ENCODE measurements around the gene NINL.

The NINL gene

GRCh38 chr20:25480797-25481196 lies 104.5 kb downstream of the NINL start:
- H3F3A ChIP-seq (ENCODE audit: control insufficient read depth, insufficient read depth): no peaks in the 10 kb centered on the region
- H3K79me2 ChIP-seq (ENCODE audit: control insufficient read depth, low read length): no peaks in the 10 kb centered on the region
- H3K36me3 ChIP-seq (ENCODE audit: control insufficient read depth, low read length): no peaks in the 10 kb centered on the region

GRCh38 chr20:25480156-25480555 lies 105.2 kb downstream of the NINL start:
- H3K27ac ChIP-seq (ENCODE audit: low read depth, low read length): no peak overlapping the region
- no peaks in the 10 kb centered on the region for H3K79me2 ChIP-seq (ENCODE audit: control insufficient read depth, low read length)
- no peaks in the 10 kb centered on the region; the same call in 1 of the 2 replicates for H3K27me3 ChIP-seq (ENCODE audit: control insufficient read depth, low read length)
- TF ChIP-seq CTCF (IDR thresholded peaks at IDR 0.05; ENCODE audit: low read depth, low read length, poor library complexity, severe bottlenecking) (no peak), EZH2phosphoT487 (IDR thresholded peaks at IDR 0.05; ENCODE audit: borderline replicate concordance, low read length) (no peak)
- no peaks in the 10 kb centered on the region for H3K36me3 ChIP-seq (ENCODE audit: control insufficient read depth, low read length)
- no peaks in the 10 kb centered on the region for H3K9me3 ChIP-seq (ENCODE audit: control insufficient read depth, insufficient read depth, low read length)
- no peaks in the 10 kb centered on the region for H3F3A ChIP-seq (ENCODE audit: control insufficient read depth, insufficient read depth)
- H3K4me1 ChIP-seq (ENCODE audit: control insufficient read depth, low read length): peaks cover 7% of the 10 kb centered on the region
- no peaks in the 10 kb centered on the region for H4K20me1 ChIP-seq (ENCODE audit: control insufficient read depth, insufficient read depth, low read depth, low read length)
- no peak overlapping the region for H3K4me2 ChIP-seq (ENCODE audit: low read length)
- H3K4me3 ChIP-seq (ENCODE audit: low read length): no peak overlapping the region
- H3K9me2 ChIP-seq (replicated peaks; ENCODE audit: control insufficient read depth, low read length): no peaks in the 10 kb centered on the region

More at GRCh38 chr20:25480797-25481196, 104.5 kb downstream of the NINL start:
- Histone ChIP-seq H4K20me1 (ENCODE audit: control insufficient read depth, insufficient read depth, low read depth, low read length) (no peaks in the 10 kb centered on the region), H3K4me3 (ENCODE audit: low read length) (no peak overlapping the region), H3K27me3 (ENCODE audit: control insufficient read depth, low read length) (no peaks in the 10 kb centered on the region; the same call in 1 of the 2 replicates), H3K9me3 (ENCODE audit: control insufficient read depth, insufficient read depth, low read length) (no peaks in the 10 kb centered on the region), H3K27ac (ENCODE audit: low read depth, low read length) (no peak overlapping the region), H3K9me2 (replicated peaks; ENCODE audit: control insufficient read depth, low read length) (no peaks in the 10 kb centered on the region), H3K4me1 (ENCODE audit: control insufficient read depth, low read length) (peaks cover 9% of the 10 kb centered on the region), H3K4me2 (ENCODE audit: low read length) (no peak overlapping the region)
- TF ChIP-seq EZH2phosphoT487 (IDR thresholded peaks at IDR 0.05; ENCODE audit: borderline replicate concordance, low read length): no peak

- Histone ChIP-seq H3K36me3 (ENCODE audit: control insufficient read depth, low read length) (no peaks in the 10 kb centered on the region), H3K9me3 (ENCODE audit: control insufficient read depth, insufficient read depth, low read length) (no peaks in the 10 kb centered on the region), H3K27me3 (ENCODE audit: control insufficient read depth, low read length) (no peaks in the 10 kb centered on the region), H3K4me3 (ENCODE audit: low read length) (no peak overlapping the region), H4K20me1 (ENCODE audit: control insufficient read depth, insufficient read depth, low read depth, low read length) (no peaks in the 10 kb centered on the region), H3K4me1 (ENCODE audit: control insufficient read depth, low read length) (peaks cover 2% of the 10 kb centered on the region), H3K79me2 (ENCODE audit: control insufficient read depth, low read length) (no peaks in the 10 kb centered on the region), H3K27ac (ENCODE audit: low read depth, low read length) (no peak overlapping the region), H3F3A (ENCODE audit: control insufficient read depth, insufficient read depth) (no peaks in the 10 kb centered on the region), H3K9me2 (replicated peaks; ENCODE audit: control insufficient read depth, low read length) (no peaks in the 10 kb centered on the region), H3K4me2 (ENCODE audit: low read length) (no peak overlapping the region)
- TF ChIP-seq EZH2phosphoT487 (IDR thresholded peaks at IDR 0.05; ENCODE audit: borderline replicate concordance, low read length) (no peak), CTCF (IDR thresholded peaks at IDR 0.05; ENCODE audit: low read depth, low read length, poor library complexity, severe bottlenecking) (no peak)
Observed at GRCh38 chr20:25479638-25480037, 105.7 kb downstream of the NINL start.

GRCh38 chr20:25478889-25479568 lies 106.3 kb downstream of the NINL start:
- H3K36me3 ChIP-seq (ENCODE audit: control insufficient read depth, low read length): no peaks in the 10 kb centered on the region
- H3K9me2 ChIP-seq (replicated peaks; ENCODE audit: control insufficient read depth, low read length): no peaks in the 10 kb centered on the region
- H3K27ac ChIP-seq (ENCODE audit: low read depth, low read length): no peak overlapping the region

More at GRCh38 chr20:25478889-25479568, 106.3 kb downstream of the NINL start:
- Histone ChIP-seq H3K79me2 (ENCODE audit: control insufficient read depth, low read length) (no peaks in the 10 kb centered on the region), H4K20me1 (ENCODE audit: control insufficient read depth, insufficient read depth, low read depth, low read length) (no peaks in the 10 kb centered on the region), H3K9me3 (ENCODE audit: control insufficient read depth, insufficient read depth, low read length) (no peaks in the 10 kb centered on the region), H3K27me3 (ENCODE audit: control insufficient read depth, low read length) (no peaks in the 10 kb centered on the region), H3F3A (ENCODE audit: control insufficient read depth, insufficient read depth) (no peaks in the 10 kb centered on the region), H3K4me1 (ENCODE audit: control insufficient read depth, low read length) (no peaks in the 10 kb centered on the region), H3K4me2 (ENCODE audit: low read length) (no peak overlapping the region), H3K4me3 (ENCODE audit: low read length) (no peak overlapping the region)
- TF ChIP-seq EZH2phosphoT487 (IDR thresholded peaks at IDR 0.05; ENCODE audit: borderline replicate concordance, low read length) (no peak), CTCF (IDR thresholded peaks at IDR 0.05; ENCODE audit: low read depth, low read length, poor library complexity, severe bottlenecking) (no peak)

All from DOHH2 (cell line).